ENCODE measurements around the gene PAX7.

DNA sequence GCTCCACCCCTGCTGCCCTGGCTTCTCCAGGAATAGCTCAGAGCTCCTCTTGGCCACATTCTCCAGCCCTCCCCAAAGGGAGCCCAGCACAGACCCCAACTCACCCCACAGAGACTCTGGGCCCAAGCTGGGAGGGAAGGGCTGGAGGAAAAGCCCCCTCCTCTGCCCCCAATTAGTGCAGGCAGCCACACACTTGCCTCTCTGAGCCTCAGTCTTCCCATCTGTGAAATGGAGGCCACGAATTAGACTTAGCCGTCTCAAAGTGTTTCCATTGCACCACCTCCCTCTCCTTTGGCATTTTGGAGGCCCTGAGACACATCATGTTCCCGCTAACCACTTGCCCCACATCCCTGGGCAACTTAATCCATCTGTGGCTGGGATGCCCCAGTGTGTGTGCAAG lies 108.0 kb downstream of the PAX7 start:
- no peak for TF ChIP-seq EZH2phosphoT487 (IDR thresholded peaks at IDR 0.05; ENCODE audit: low read depth)
- TF ChIP-seq, protein P1, sequence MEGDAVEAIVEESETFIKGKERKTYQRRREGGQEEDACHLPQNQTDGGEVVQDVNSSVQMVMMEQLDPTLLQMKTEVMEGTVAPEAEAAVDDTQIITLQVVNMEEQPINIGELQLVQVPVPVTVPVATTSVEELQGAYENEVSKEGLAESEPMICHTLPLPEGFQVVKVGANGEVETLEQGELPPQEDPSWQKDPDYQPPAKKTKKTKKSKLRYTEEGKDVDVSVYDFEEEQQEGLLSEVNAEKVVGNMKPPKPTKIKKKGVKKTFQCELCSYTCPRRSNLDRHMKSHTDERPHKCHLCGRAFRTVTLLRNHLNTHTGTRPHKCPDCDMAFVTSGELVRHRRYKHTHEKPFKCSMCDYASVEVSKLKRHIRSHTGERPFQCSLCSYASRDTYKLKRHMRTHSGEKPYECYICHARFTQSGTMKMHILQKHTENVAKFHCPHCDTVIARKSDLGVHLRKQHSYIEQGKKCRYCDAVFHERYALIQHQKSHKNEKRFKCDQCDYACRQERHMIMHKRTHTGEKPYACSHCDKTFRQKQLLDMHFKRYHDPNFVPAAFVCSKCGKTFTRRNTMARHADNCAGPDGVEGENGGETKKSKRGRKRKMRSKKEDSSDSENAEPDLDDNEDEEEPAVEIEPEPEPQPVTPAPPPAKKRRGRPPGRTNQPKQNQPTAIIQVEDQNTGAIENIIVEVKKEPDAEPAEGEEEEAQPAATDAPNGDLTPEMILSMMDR (IDR thresholded peaks at IDR 0.05; ENCODE audit: low read depth, low read length): no peak
